ENCODE results near the gene LMX1B.
A peak's percentile ranks its signal among the peaks of the same experiment; 100 is the strongest.
"Not testable (repeated sequence)": the region's sequence is repeated elsewhere in the genome, so short reads cannot be mapped to it uniquely, and the experiment has no call there.

Gene LMX1B

GRCh38 chr9:126636983-126637798, 23.5 kb downstream of the LMX1B start:
- DNase-seq, result peak; percentile 68

GRCh38 chr9:126638571-126639132, 24.9 kb downstream of the LMX1B start:
- DNase-seq, result no peak

- no peak for DNase-seq
Measured at GRCh38 chr9:126639318-126640000, 25.7 kb downstream of the LMX1B start.

- no peak for DNase-seq
Measured at GRCh38 chr9:126641118-126641851, 27.6 kb downstream of the LMX1B start.

GRCh38 chr9:126642010-126642744, 28.4 kb downstream of the LMX1B start:
- no peak for DNase-seq

GRCh38 chr9:126642839-126643238, 29.1 kb downstream of the LMX1B start:
- no peak for DNase-seq

- DNase-seq, result no peak
Measured at GRCh38 chr9:126643945-126644527, 30.3 kb downstream of the LMX1B start.

GRCh38 chr9:126646162-126646561, 32.4 kb downstream of the LMX1B start:
- no peak for DNase-seq

GRCh38 chr9:126647585-126648411, 34.1 kb downstream of the LMX1B start:
- DNase-seq, result no peak

- no peak for DNase-seq
Measured at GRCh38 chr9:126649477-126649876, 35.7 kb downstream of the LMX1B start.

- DNase-seq, result no peak
Measured at GRCh38 chr9:126650404-126651341, 36.9 kb downstream of the LMX1B start.

- no peak for DNase-seq
Measured at GRCh38 chr9:126652140-126652582, 38.4 kb downstream of the LMX1B start.

- DNase-seq, result no peak
Measured at GRCh38 chr9:126654124-126654523, 40.4 kb downstream of the LMX1B start.

- not testable (repeated sequence) for DNase-seq
Measured at GRCh38 chr9:126656214-126656613, 42.5 kb downstream of the LMX1B start.

- no peak for DNase-seq
Measured at GRCh38 chr9:126658201-126658825, 44.6 kb downstream of the LMX1B start.

GRCh38 chr9:126658956-126659555, 45.3 kb downstream of the LMX1B start:
- no peak for DNase-seq

- no peak for DNase-seq
Measured at GRCh38 chr9:126661122-126661520, 47.4 kb downstream of the LMX1B start.

- DNase-seq, result no peak
Measured at GRCh38 chr9:126661521-126662251, 48.0 kb downstream of the LMX1B start.

All from CD4-positive, alpha-beta T cell treated with Interleukin-17A for 1 hour (primary cell).